Fibroblast of pulmonary artery (primary cell): ENCODE results near the gene TRERF1.

ENCODE experiments used
- DNase-seq: peaks from one replicate; pipeline ENCODE4 v3.0.0-alpha.2; 2010; ENCODE audit warnings: low read depth
- H3K4me3 ChIP-seq: replicated peaks from 2 replicates; pipeline ENCODE4 v1.5.1; 2011; ENCODE audit warnings: low read depth, mild to moderate bottlenecking, control low read depth, low read length, moderate library complexity
- TF ChIP-seq, protein P1 (sequence below): IDR thresholded peaks from 2 replicates; pipeline ENCODE4 v1.5.1; 2011; ENCODE audit warnings: mild to moderate bottlenecking, control low read depth, low read length, inconsistent platforms; ENCODE audit errors: missing control alignments

Gene TRERF1

DNA sequence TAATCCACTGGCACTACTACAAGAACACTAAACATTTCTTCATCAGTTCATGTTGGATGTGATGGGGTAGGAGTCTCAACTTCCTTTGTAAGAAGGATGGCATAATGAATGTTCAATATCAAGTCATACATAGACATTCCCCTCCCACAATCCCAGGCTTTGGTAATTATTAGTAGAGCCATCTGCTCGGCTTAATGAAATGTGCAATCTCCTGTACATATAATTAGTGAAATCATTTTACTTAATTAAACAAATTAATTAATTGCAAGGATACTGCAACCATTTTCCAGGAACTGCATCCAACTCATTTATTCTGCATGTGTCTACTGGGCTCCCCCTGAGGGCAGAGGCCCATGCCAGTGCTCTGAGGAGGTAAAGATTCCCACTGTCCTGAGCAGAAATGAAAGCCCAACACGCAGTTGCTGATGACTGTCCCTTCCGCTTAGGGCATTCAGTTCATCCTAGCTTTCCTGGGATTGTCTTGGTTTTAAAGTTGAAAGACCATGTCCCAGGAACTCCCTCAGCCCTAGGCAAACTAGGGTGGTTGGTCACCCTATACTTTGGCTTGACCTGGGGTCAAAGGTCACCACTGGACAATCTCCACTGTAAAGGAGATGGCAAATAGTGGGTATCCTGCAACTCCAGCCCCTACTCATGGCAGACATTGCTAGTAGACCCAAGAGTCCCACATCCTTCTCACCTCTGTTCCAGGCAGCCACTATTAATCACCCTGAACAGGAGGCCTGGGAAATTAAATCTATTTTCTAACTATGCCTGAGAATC lies 109.8 kb downstream of the TRERF1 start:
- TF ChIP-seq, protein P1, sequence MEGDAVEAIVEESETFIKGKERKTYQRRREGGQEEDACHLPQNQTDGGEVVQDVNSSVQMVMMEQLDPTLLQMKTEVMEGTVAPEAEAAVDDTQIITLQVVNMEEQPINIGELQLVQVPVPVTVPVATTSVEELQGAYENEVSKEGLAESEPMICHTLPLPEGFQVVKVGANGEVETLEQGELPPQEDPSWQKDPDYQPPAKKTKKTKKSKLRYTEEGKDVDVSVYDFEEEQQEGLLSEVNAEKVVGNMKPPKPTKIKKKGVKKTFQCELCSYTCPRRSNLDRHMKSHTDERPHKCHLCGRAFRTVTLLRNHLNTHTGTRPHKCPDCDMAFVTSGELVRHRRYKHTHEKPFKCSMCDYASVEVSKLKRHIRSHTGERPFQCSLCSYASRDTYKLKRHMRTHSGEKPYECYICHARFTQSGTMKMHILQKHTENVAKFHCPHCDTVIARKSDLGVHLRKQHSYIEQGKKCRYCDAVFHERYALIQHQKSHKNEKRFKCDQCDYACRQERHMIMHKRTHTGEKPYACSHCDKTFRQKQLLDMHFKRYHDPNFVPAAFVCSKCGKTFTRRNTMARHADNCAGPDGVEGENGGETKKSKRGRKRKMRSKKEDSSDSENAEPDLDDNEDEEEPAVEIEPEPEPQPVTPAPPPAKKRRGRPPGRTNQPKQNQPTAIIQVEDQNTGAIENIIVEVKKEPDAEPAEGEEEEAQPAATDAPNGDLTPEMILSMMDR, result no peak
- H3K4me3 ChIP-seq, result no peak overlapping the region

DNA sequence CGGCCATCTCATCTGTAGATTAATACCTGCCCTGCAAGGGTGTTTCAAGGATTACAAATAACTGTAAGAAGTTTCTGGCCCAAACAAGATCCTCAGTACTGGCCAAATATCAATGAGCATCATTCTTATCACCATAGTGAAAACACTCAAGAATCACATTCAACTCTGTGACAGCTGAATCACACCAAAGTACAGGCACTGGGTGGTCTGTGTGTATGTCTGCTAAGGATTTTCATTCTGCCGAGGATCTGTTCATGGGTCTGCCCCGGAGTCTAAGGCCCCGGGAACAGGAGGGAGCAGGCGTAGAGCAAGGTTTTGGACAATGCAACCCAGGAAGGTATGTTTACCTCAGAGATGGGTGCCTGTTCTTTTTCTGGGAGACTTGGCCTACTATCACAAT lies 110.5 kb downstream of the TRERF1 start:
- TF ChIP-seq, protein P1, result no peak
- DNase-seq, result no peak

More for the DNA sequence above, 109.8 kb downstream of the TRERF1 start:
- DNase-seq, result no peak

DNA sequence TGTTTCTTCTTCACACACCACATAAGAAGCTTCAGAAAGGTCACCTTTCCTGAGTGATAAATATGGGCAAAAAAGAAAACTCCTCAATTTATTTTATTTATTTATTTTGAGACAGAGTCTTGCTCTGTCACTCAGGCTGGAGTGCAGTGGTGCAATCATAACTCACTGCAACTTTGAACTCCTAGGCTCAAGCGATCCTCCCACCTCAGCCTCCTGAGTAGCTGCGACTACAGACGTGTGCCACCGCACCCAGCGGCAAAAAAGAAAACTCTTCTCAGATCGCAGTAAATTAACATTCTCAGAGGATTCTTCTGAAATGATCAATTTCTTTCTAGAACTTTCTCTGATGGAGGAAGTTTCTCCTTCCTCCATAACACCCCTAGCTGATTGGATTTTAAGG lies 111.2 kb downstream of the TRERF1 start:
- TF ChIP-seq, protein P1, result no peak
- no peak for DNase-seq
- no peak overlapping the region for H3K4me3 ChIP-seq

More for the DNA sequence above, 110.5 kb downstream of the TRERF1 start:
- H3K4me3 ChIP-seq, result no peak overlapping the region

DNA sequence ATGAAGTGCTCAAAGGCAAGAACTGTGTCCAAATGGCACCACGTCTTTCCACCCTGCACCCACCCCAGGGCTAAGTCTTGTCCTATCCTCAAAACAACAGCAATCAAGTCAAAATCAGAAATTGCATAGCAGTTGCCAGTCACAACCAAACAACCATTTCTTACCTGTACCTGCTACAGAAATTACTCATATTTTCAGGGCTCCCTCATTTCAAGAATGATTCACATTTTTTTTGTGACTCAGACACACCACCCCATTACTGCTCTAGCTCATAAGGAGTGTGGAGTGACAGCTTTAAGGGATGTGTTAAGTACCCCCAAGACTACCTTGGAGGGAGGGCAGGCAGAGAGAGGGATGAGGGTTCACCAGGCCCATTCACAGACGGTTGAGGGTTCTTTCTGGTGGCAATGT lies 111.7 kb downstream of the TRERF1 start:
- TF ChIP-seq, protein P1, result no peak
- H3K4me3 ChIP-seq, result no peak overlapping the region
- no peak for DNase-seq

DNA sequence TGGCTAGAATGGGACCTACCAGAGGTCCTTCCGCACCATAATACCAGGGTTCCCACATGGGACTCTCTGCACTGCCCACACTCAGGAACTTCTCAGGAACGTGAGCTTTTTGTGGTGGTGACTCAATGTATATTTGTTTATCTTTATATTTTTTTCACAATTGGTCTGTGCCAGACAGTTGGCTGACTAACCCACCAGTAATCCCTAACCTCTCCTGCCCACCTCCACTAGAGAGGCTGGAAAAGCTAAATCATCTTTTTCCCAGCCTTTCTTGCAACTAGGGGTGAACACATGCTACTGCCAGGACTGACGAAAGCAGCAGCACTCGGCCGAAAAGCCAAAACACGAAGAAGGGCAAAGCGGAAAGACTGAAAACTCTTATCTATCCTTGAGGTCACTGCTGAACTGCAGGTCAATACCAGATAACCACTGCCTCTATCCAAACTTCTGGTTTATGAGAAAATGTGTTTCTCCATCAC lies 112.9 kb downstream of the TRERF1 start:
- peak; percentile 97 for DNase-seq
- TF ChIP-seq, protein P1, result peak; percentile 11
- no peak overlapping the region for H3K4me3 ChIP-seq

DNA sequence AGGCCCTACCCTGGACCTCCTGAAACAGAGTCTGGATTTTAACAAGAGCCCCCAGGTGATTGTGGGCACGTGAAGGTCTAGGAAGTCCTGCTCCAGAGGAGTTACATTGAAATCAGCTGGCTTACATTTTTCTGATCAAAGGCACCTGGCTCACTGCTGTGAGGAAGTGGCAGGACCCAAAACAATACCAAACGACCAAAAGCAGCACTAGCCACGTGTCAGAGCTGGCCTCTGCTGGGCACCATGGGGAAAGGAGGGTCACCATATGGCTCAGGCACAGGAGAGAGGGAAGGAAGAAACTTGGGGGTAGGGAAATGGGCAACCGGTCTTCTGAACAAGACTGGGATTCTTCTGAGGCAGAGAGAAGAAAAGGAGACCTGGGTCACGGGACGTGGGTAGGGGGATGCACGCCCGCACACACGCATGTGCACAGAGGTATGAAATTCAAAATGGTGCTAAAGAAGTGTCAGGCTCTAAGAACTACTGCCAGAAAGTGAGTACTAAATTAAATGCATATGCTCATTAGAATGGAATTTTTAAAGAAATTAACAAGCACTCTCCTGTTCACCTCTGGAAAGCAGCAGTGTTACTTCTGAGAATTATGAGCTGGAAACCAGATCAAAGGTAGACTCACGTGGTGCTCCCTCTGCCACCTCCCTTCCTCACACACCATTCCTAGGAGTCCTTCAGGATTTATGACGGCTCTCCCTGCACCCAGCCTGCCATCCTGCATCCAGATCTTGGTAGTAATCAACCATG lies 113.6 kb downstream of the TRERF1 start:
- TF ChIP-seq, protein P1, result no peak
- H3K4me3 ChIP-seq, result no peak overlapping the region
- DNase-seq, result no peak
